ENCODE results near the gene SYT1.

DNA sequence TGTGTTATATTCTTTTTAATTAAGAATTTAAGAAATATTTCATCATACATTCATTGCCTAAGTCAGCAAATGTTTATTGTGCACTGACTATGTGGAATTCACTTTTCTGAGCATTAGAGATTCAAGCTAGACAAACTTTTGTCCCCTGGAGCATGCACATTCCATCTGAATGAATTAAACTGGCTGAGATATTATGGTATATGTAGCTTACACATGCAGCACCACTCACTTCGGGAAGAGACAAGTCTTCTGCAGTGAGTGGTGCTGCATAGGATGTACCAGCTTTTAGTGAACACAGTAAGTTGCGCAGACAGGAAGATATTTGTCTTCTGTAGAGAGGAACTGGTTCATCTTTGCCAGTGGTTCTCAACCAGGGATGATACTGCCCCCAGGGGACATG is 318.4 kb downstream of the SYT1 start:
- TF ChIP-seq POLR2A (IDR thresholded peaks at IDR 0.05) = no peak
- TF ChIP-seq, protein P1, sequence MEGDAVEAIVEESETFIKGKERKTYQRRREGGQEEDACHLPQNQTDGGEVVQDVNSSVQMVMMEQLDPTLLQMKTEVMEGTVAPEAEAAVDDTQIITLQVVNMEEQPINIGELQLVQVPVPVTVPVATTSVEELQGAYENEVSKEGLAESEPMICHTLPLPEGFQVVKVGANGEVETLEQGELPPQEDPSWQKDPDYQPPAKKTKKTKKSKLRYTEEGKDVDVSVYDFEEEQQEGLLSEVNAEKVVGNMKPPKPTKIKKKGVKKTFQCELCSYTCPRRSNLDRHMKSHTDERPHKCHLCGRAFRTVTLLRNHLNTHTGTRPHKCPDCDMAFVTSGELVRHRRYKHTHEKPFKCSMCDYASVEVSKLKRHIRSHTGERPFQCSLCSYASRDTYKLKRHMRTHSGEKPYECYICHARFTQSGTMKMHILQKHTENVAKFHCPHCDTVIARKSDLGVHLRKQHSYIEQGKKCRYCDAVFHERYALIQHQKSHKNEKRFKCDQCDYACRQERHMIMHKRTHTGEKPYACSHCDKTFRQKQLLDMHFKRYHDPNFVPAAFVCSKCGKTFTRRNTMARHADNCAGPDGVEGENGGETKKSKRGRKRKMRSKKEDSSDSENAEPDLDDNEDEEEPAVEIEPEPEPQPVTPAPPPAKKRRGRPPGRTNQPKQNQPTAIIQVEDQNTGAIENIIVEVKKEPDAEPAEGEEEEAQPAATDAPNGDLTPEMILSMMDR (IDR thresholded peaks at IDR 0.05) = no peak
- no peak for TF ChIP-seq EP300 (IDR thresholded peaks at IDR 0.05)
